GM23248 (cell line): ENCODE results near the gene GAPVD1.

Experiments
- EZH2 ChIP-seq: fragments of 200-600 bp; sonication (generic); IDR thresholded peaks from 2 replicates; pipeline ENCODE4 v1.6.1; 2018; ENCODE audit warnings: antibody characterized with exemption, mild to moderate bottlenecking; ENCODE audit not compliant: insufficient read depth, poor library complexity, severe bottlenecking
- EZH2phosphoT487 ChIP-seq: fragments of 200-600 bp; sonication (generic); IDR thresholded peaks from 2 replicates; pipeline ENCODE4 v1.6.1; 2018; ENCODE audit warnings: antibody characterized with exemption, moderate library complexity, mild to moderate bottlenecking, low read depth; ENCODE audit not compliant: insufficient read depth

DNA sequence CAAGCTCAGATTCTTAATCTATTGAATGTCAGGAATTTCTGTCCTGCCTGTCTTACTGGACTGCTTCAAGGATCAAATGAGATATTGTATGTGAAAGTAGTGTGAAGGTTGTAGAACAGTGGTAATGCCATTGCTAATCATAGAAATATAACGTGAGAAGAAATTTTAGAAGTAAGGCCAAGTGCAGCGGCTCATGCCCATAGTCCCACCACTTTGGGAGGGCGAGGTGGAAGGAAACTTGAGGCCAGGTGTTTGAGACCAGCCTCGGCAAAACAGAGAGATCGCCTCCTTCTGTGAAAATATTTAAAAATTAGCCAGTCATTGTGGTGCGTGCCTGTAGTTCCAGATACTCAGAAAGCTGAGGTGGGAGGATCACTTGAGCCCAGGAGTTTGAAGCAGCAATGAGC lies 15.4 kb upstream of the GAPVD1 start:
- TF ChIP-seq EZH2 = no peak
- no peak for TF ChIP-seq EZH2phosphoT487
